ENCODE measurements around the gene RNU1-2.
"Not testable (repeated sequence)": the region's sequence is repeated elsewhere in the genome, so short reads cannot be mapped to it uniquely, and the experiment has no call there.

The RNU1-2 gene

DNA sequence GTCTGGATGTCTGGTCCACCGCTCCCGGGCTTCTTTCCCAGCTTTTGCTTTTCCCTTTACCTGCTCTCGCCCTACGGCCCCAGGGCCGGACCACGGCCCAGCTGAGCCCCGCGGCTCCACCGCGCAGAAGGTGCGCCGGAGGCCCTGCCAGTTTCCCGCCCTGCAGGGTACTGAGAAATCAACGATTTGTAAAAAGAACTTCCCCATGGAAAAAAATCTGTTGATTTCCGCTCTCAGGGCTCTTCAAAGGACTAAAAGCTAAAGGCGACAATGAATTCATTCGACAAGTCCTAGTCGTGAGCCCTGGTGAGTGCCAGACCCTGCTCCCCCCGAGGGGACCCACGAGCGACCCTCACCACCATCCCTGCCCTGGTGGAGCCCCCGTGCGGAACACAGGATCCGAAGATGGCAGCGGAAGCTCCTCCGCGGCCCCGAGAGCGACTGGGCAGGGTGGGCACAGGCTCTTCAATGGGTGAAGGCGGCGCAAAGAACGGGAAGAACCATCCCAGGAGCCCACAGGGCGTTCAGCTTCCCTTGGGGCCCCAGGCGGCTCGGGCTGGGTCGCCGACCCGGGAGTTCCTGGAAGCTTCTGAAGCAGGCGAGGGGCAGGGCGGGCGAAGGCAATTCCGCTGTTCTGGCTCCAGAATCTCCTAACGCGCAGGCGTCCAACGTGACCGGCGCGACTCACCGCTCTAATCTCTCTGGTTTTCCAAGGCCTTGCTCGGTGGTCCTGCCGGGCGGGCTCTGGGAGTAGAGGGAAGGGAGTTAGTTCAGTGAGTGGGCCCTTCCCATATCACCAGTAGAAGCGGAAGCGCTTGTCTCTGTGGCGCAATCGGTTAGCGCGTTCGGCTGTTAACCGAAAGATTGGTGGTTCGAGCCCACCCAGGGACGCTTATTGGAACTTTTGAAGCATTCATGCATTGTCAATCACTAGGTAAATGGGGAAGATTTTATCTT lies 6.6 kb upstream of the RNU1-2 start:
- no peak for DNase-seq

DNA sequence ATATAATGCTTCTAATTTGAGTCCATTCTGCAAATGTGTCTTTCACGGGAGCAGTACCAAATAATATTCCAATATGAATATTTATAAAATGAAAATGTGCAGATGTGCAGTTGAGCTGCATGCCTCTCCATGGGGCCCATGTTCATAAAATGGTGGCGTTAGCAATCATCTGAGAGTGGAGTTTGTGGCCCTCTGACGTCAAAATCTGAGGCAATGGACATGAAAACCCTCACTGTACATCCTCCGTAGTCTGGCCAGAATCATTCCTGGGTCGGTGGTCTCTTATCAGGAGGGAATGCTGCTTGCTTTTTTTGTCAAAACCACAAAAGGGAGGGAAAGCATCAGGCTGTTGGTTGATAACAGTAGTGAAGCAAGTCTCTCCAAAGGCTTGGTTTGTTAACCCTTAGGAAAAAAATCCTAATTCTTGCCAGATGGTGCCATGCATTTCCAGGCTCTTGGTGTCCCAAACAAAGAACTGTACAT lies 5.2 kb upstream of the RNU1-2 start:
- DNase-seq, result not testable (repeated sequence)

DNA sequence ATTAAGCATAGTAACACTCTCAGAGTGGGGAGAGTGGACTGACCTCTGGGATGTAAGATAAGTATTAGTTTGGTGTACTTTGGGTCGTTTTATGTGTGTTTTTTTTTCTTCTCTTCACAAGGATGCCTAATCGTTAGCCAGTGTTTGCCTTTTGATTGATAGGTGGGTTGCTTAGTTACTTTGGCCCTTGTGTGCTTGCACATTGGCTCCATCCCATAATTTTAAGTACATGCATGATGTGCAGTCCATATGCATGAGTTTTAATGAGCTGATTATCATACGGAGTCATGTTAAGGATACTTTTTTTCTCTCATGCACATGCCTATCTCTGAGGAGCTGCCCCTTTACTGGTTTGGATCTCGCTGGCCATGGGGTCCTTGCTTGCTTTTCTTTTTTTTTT lies 4.7 kb upstream of the RNU1-2 start:
- DNase-seq, result not testable (repeated sequence)

DNA sequence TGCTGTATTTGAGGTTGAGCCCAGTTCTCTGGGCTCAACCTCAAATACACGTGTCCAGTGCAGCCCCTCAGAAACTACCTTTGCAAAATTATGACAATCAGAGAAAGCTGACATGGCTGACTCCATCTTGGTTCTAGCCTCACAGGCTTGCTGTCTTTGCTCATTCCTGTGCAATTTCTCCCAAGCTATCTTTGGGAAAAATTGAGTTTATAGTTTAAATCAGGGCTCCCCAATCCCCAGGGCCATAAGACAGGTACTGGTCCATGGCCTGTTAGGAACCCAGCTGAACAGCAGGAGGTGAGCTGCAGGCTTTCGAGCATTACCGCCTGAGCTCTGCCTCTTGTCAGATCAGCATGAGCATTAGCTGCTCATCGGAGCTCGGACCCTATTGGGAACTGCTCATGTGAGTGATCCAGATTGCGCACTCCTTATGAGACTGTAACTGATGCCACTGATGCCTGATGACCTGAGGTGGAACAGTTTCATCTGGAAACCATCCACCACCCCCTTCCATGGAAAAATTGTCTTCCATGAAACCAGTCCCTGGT lies 2.7 kb upstream of the RNU1-2 start:
- DNase-seq, result not testable (repeated sequence)

- not testable (repeated sequence) for DNase-seq
These were observed 2.0 kb upstream of the RNU1-2 start for GRCh38 chr1:16893796-16894195.

DNA sequence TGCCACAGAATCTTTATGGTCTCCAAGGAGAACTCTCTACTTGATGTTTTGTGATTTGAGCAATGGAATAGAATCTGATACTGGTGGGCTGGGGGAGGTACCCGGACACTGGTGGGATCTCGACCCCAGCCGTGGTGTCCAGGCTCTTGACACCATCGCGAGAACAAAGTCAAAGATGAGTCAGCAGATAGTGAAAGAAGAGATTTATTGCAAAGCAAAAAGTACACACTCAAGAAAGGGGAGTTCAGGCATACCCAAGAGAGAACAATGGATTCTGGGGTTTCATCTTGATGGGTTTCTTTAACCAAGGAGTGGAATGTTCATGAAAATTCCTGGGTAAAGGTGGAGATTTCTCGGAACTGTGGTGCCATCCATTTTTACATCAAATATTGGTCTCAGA lies 1.4 kb upstream of the RNU1-2 start:
- not testable (repeated sequence) for DNase-seq

GRCh38 chr1:16895233-16895597 lies 565 bp upstream of the RNU1-2 start:
- not testable (repeated sequence) for DNase-seq

GRCh38 chr1:16896316-16897055 lies 706 bp downstream of the RNU1-2 start:
- not testable (repeated sequence) for DNase-seq

DNA sequence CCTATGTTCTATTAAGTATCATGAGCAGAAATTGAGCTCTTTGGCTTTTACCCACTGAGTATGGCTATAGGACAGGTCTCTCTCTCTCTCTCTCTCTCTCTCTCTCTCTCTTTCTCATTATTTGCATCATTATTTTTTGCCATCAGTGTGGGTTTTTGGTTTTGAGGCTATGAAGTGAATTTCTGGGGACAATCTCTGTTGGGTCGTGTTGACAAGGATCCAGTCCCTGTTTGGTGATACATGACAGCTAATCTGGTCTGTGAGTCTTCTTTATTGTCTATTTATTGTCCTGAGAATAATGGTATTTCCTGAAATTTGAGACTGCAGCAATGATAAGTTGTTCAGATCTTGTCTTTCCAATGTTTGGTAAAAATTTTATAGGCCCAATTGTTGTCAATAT lies 1.9 kb downstream of the RNU1-2 start:
- not testable (repeated sequence) for DNase-seq

DNA sequence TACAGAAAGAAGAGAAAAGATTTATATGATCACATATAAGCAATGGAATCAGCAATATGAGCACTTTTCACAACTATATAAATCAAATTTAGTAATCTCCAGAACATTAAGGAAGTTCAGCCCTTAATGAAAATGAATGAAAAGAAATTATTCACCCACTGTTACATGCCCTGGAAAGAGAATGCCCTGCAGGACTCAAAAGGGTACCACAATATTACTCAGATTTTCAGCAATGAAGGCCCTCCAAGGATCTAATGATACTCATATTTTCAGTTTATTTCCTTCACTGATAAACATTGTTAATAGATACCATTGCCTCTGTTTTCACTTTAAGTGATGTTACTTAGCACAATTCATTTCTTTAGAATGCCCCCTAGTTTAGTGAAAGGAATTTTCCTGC lies 2.5 kb downstream of the RNU1-2 start:
- not testable (repeated sequence) for DNase-seq

DNA sequence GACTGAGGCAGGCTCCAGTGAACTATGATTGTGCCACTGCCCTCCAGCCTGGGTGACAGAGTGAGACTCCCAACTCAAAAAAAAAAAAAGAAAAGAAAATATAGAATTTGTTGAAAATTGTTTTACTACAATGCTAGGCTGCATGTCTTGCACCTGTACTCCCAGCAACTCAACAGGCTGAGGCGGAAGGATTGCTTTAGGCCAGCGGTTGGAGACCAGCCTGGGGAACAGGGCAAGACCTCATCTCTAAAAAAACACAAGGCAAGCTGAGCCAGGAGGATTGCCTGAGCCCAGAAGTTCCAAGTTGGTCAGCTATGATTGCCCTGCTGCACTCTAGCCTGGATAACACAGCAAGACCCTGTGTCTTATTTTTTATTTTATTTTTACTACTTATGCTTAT lies 3.2 kb downstream of the RNU1-2 start:
- DNase-seq, result not testable (repeated sequence)

GRCh38 chr1:16900751-16901150 lies 5.0 kb downstream of the RNU1-2 start:
- DNase-seq, result no peak

DNA sequence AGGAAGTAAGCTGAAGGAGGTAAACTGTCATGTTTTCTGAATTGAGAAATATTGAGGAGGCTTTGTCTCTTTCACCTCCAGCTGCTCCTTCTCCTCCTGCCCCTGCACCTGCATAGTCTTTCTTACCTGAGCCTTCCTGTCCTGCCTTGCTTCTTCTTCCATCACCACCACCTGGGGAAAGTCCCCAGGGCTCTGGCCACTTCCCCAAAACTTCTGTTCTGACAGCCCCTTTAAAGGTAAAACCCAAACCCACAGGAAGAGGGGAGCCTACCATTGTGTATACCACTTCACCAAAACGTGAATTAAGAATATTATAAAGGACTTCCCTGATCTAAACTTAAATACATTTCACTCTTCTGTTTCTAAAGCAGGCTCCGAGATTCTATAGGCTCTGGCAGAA lies 5.6 kb downstream of the RNU1-2 start:
- DNase-seq, result not testable (repeated sequence)

- no peak for DNase-seq
These were observed 7.3 kb downstream of the RNU1-2 start for GRCh38 chr1:16903054-16903453.

DNA sequence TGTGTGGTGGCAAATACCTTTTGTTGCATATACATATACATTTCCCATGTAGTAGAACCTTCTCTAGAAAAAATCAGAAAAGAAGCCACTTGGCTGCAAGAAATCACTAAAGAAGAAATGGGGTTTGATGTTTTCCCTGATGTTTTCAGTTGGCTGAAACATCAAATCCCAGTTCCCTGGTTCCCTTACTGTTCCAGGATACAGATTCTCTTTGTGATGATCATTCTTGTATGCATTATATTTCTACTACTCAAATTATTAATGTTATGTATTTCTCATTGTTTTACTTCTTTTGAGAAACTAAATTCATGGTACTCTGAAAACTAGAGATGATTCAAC lies 7.6 kb downstream of the RNU1-2 start:
- no peak for DNase-seq

DNA sequence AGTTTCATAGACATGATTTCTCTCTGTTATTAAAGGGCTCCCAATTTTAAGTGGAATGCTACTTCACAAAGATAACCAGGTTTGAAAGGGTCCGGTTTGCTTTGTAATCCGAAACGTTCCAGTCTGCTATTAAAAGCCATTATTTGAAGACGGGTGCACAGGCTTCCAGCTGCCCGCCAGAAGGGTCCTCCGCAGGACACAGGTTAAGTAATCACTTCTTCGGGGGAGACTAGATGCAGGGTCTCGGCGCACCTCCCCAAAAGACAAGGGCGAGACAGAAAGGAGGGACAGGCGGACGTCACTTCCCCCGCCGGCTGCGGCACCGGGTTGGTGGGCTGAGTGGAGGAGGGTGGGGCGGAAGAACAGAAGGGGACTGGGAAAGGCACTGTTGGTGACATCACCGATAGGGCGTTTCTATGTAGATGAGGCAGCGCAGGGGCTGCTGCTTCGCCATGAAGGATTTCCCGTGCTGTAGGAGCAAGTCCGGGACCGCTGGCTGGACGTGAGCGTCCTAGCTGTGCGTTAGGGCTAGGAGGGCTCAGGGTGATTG lies 8.9 kb downstream of the RNU1-2 start:
- peak; percentile 86 for DNase-seq

DNA sequence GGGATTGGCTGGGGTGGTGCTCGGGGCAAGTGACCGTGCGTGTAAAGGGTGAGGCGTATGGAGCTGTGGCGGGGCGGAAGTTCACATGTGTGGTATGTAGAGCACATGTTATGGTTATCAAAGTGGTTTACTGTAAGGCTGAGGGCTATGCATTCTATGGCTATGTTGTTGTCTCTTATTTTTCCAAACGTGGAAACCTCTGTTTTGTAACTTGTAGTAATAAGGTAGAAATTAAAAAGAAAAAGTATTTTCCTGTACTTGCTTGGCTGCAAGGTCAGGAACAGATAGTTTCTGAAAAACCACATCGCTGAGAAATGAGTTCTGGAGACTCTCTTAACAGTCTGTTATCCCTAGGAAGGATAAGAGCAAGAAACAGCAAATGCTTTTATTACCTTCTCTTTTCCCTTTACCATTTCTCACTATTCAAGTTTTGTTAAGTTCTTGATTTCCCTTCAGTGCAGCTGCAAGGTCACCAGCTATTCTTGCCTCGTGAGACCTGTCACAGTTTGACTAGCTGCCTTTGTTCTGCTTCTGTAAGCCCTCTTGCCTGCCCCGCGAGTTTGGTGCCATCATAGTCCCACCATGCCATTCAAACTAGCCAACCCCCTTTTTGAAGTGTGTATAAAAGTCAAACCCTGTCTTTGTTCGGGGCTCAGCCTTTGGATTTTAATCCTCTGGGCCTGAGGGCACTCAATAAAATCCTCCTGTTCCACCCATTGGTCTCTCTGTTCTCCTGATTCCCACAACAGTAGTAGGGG lies 9.5 kb downstream of the RNU1-2 start:
- DNase-seq, result peak; percentile 85

GRCh38 chr1:16905868-16906702 lies 10.3 kb downstream of the RNU1-2 start:
- DNase-seq, result no peak

- DNase-seq, result no peak
These were observed 11.1 kb downstream of the RNU1-2 start for GRCh38 chr1:16906873-16907272.

GRCh38 chr1:16907870-16908758 lies 12.3 kb downstream of the RNU1-2 start:
- no peak for DNase-seq

Measured in NCI-H1417 treated with DMSO at 0.1 percent for 48 hours (cell line).